Left lung (tissue), 10 donors: ENCODE measurements around the gene PEPD. TPM values are rescaled to one million over a fixed set of nuclear protein-coding genes. Genes with fewer than 3 reads are reported as not detected.

ENCODE experiments used
- ATAC-seq: fragments of 200-7000 bp; cut with Tn5 transposase; one replicate; pipeline ENCODE4 v1.9.1; 2020; ENCODE audit warnings: moderate library complexity
- DNase-seq, 4 donors: peaks; one replicate each; pipeline ENCODE4 v3.0.0-alpha.2; 2013 to 2020
- H3K27ac ChIP-seq, 2 donors: fragments of 200-600 bp; sonication (generic) in 1 of 2; one replicate each; pipeline versions ENCODE4 v1.5.0 to v1.8.0; 2020 to 2021
- H3K27me3 ChIP-seq, 2 donors: fragments of 200-600 bp; sonication (generic) in 1 of 2; one replicate each; pipeline versions ENCODE4 v1.5.0 to v1.8.0; 2020 to 2021
- H3K36me3 ChIP-seq, 2 donors: fragments of 200-600 bp; sonication (generic) in 1 of 2; one replicate each; pipeline versions ENCODE4 v1.5.0 to v1.8.0; 2020 to 2021
- H3K4me1 ChIP-seq, 2 donors: fragments of 200-600 bp; one replicate each; pipeline ENCODE4 v1.8.0; 2021
- H3K4me3 ChIP-seq, 2 donors: fragments of 200-600 bp; sonication (generic) in 1 of 2; one replicate each; pipeline versions ENCODE4 v1.5.0 to v1.8.0; 2020 to 2021; ENCODE audit warnings: mild to moderate bottlenecking in 1 of 2
- H3K9me3 ChIP-seq, 2 donors: fragments of 200-600 bp; sonication (generic) in 1 of 2; one replicate each; pipeline versions ENCODE4 v1.5.0 to v1.8.0; 2020 to 2021
- CTCF ChIP-seq, 2 donors: fragments of 200-600 bp; sonication (generic) in 1 of 2; IDR thresholded peaks; one replicate each; pipeline versions ENCODE4 v1.5.0 to v1.8.0; 2021; ENCODE audit warnings: antibody characterized with exemption in 2 of 2
- intact Hi-C, 2 donors: fragments of 100-400 bp; cut with DNase I; formaldehyde crosslinking; loops; one replicate each; pipeline versions ENCODE4 v1.11.2 to v1.14.2; 2022
- polyA plus RNA-seq, 6 donors: library from polyadenylated mRNA; unstranded; fragments of 120-200 nt; gene quantifications; one replicate each; pipeline ENCODE4 v1.2.1, GENCODE V29; 2013; ENCODE audit not compliant: insufficient read length in 6 of 6
- total RNA-seq, 2 donors: library from RNA; stranded (reverse); fragmentation: NEBNext Ultra II Directional; extraction: Animal tissue kit (Norgen Biotek cat#: 25700); gene quantifications; one replicate each; pipeline ENCODE4 v1.2.1, GENCODE V29; 2021
- donor health status: DM: no; HTN: yes; CAD: no.
- donor health status: DM: no; HTN: no; CAD: no.

PEPD gene
- total and polyA plus RNA-seq, 8 donors: 41.2 to 90.1 (median 46.2) TPM

GRCh38 chr19:33547676-33548075, 26.1 kb upstream of the PEPD start:
- H3K27me3 ChIP-seq: peaks cover 0 to 44% of the 10 kb centered on the region in 2 donors

GRCh38 chr19:33546656-33547055, 25.1 kb upstream of the PEPD start:
- no peaks in the 10 kb centered on the region for H3K9me3 ChIP-seq
- peaks cover 0 to 52% of the 10 kb centered on the region in 2 donors for H3K27me3 ChIP-seq
- H3K4me3 ChIP-seq: no peak overlapping the region
- DNase-seq: no peak
- H3K4me1 ChIP-seq: no peaks in the 10 kb centered on the region
- TF ChIP-seq CTCF (IDR thresholded peaks at IDR 0.05): no peak
- no peak overlapping the region for H3K27ac ChIP-seq
- no peaks in the 10 kb centered on the region for H3K36me3 ChIP-seq
- no peak for ATAC-seq
- intact Hi-C loops: no loop called here

More at GRCh38 chr19:33547676-33548075, 26.1 kb upstream of the PEPD start:
- DNase-seq: no peak
- no peak for TF ChIP-seq CTCF (IDR thresholded peaks at IDR 0.05)
- Histone ChIP-seq H3K27ac (no peak overlapping the region), H3K9me3 (no peaks in the 10 kb centered on the region), H3K36me3 (no peaks in the 10 kb centered on the region), H3K4me3 (no peak overlapping the region), H3K4me1 (no peaks in the 10 kb centered on the region)
- intact Hi-C loops: no loop called here
- ATAC-seq: no peak

- Histone ChIP-seq H3K9me3 (no peaks in the 10 kb centered on the region), H3K36me3 (no peaks in the 10 kb centered on the region), H3K4me3 (no peak overlapping the region), H3K27me3 (peaks cover 0 to 64% of the 10 kb centered on the region in 2 donors), H3K4me1 (no peaks in the 10 kb centered on the region), H3K27ac (no peak overlapping the region)
- intact Hi-C loops: no loop called here
- TF ChIP-seq CTCF (IDR thresholded peaks at IDR 0.05): no peak
- DNase-seq (no peak), ATAC-seq (no peak)
Measured at GRCh38 chr19:33545217-33545981, 23.8 kb upstream of the PEPD start.

- no peak for TF ChIP-seq CTCF (IDR thresholded peaks at IDR 0.05)
- H3K27me3 ChIP-seq: peaks cover 0 to 65% of the 10 kb centered on the region in 2 donors
- intact Hi-C loops: no loop called here
Measured at GRCh38 chr19:33535226-33535625, 13.6 kb upstream of the PEPD start.

GRCh38 chr19:33532859-33533460, 11.4 kb upstream of the PEPD start:
- no peak overlapping the region for H3K27ac ChIP-seq
- ATAC-seq: no peak
- intact Hi-C loops: no loop called here
- no peak overlapping the region for H3K4me3 ChIP-seq
- no peaks in the 10 kb centered on the region for H3K9me3 ChIP-seq
- H3K36me3 ChIP-seq: no peaks in the 10 kb centered on the region
- TF ChIP-seq CTCF (IDR thresholded peaks at IDR 0.05): no peak
- H3K4me1 ChIP-seq: no peaks in the 10 kb centered on the region
- H3K27me3 ChIP-seq: peaks cover 0 to 72% of the 10 kb centered on the region in 2 donors
- no peak for DNase-seq

More at GRCh38 chr19:33535226-33535625, 13.6 kb upstream of the PEPD start:
- Histone ChIP-seq H3K36me3 (no peaks in the 10 kb centered on the region), H3K9me3 (no peaks in the 10 kb centered on the region), H3K27ac (no peak overlapping the region), H3K4me1 (no peaks in the 10 kb centered on the region), H3K4me3 (no peak overlapping the region)
- ATAC-seq (no peak), DNase-seq (no peak)
